HEK293 (cell line): ENCODE data around the gene STX2.
"Not testable (repeated sequence)": the region's sequence is repeated elsewhere in the genome, so short reads cannot be mapped to it uniquely, and the experiment has no call there.

Experiments
- CTCF ChIA-PET: fragments of 350-600 bp; formaldehyde crosslinking; extraction: SDS; loops from one replicate; lab custom pipeline; 2021; ENCODE audit warnings: antibody characterized with exemption; lab: Yijun Ruan, JAX
- POLR2A ChIA-PET: fragments of 300-600 bp; formaldehyde crosslinking; extraction: SDS; loops from one replicate; lab custom pipeline; 2020; ENCODE audit warnings: antibody characterized with exemption, inconsistent platforms; lab: Yijun Ruan, JAX
- H3K27ac ChIP-seq: fragments of 200-500 bp; sonication (Bioruptor generic); 2 replicates; pipeline ENCODE4 v1.5.1; 2014; ENCODE audit warnings: low read depth, low read length, control low read depth, inconsistent platforms; ENCODE audit errors: extremely low read depth
- H3K36me3 ChIP-seq, 2 experiments: fragments of 200-500 bp in 1 of 2; sonication (Bioruptor generic) in 1 of 2; 1 replicate in 1 of 2; 2 replicates in 1 of 2; pipeline ENCODE4 v1.5.1; 2014 to 2017; ENCODE audit warnings: inconsistent platforms in 2 of 2, low read length in 2 of 2; ENCODE audit not compliant: control insufficient read depth in 2 of 2, insufficient read depth in 1 of 2
- H3K4me1 ChIP-seq: fragments of 200-500 bp; sonication (Bioruptor generic); 2 replicates; pipeline ENCODE4 v1.5.1; 2014; ENCODE audit warnings: mild to moderate bottlenecking, low read length, inconsistent platforms; ENCODE audit not compliant: control insufficient read depth, insufficient read depth
- H3K4me3 ChIP-seq: 2 replicates; pipeline ENCODE4 v1.5.1; 2011; ENCODE audit warnings: low read depth, mild to moderate bottlenecking, control low read depth, low read length, moderate library complexity
- H3K9me3 ChIP-seq: fragments of 200-500 bp; sonication (Bioruptor generic); 2 replicates; pipeline ENCODE4 v1.5.1; 2014; ENCODE audit warnings: low read depth, low read length, inconsistent platforms; ENCODE audit not compliant: control insufficient read depth, insufficient read depth
- ZBTB21 ChIP-seq: fragments of 450-650 bp; formaldehyde crosslinking; IDR thresholded peaks from 2 replicates; pipeline ENCODE4 v1.5.1; 2017; ENCODE audit warnings: missing biosample characterization, missing genetic modification characterization
- ZFHX2 ChIP-seq: fragments of 450-650 bp; formaldehyde crosslinking; conservative IDR thresholded peaks from 2 replicates; pipeline ENCODE4 v1.5.1; 2016; ENCODE audit warnings: missing biosample characterization, missing genetic modification characterization
- ZIC2 ChIP-seq: fragments of 450-650 bp; formaldehyde crosslinking; IDR thresholded peaks from 2 replicates; pipeline ENCODE4 v1.5.1; 2016; ENCODE audit warnings: missing biosample characterization, missing genetic modification characterization
- ZNF18 ChIP-seq: fragments of 450-650 bp; formaldehyde crosslinking; IDR thresholded peaks from 2 replicates; pipeline ENCODE4 v1.5.1; 2016; ENCODE audit warnings: missing biosample characterization, missing genetic modification characterization
- ZNF211 ChIP-seq: fragments of 450-650 bp; formaldehyde crosslinking; IDR thresholded peaks from 2 replicates; pipeline ENCODE4 v1.5.1; 2016; ENCODE audit warnings: low read depth, missing biosample characterization, missing genetic modification characterization
- ZNF214 ChIP-seq: fragments of 450-650 bp; formaldehyde crosslinking; IDR thresholded peaks from 2 replicates; pipeline ENCODE4 v1.5.1; 2017; ENCODE audit warnings: missing biosample characterization, mild to moderate bottlenecking, missing genetic modification characterization, borderline replicate concordance
- ZNF302 ChIP-seq: fragments of 450-650 bp; formaldehyde crosslinking; IDR thresholded peaks from 2 replicates; pipeline ENCODE4 v1.5.1; 2016; ENCODE audit warnings: missing biosample characterization, missing genetic modification characterization, low read depth
- ZNF324 ChIP-seq: fragments of 450-650 bp; formaldehyde crosslinking; IDR thresholded peaks from 2 replicates; pipeline ENCODE4 v1.5.1; 2016; ENCODE audit warnings: missing biosample characterization, missing genetic modification characterization
- ZNF513 ChIP-seq: fragments of 450-650 bp; IDR thresholded peaks from 2 replicates; pipeline ENCODE4 v1.5.1; 2018; ENCODE audit warnings: missing biosample characterization, missing genetic modification characterization
- ZNF521 ChIP-seq: fragments of 450-650 bp; formaldehyde crosslinking; IDR thresholded peaks from 2 replicates; pipeline ENCODE4 v1.5.1; 2017; ENCODE audit warnings: missing biosample characterization, mild to moderate bottlenecking, missing genetic modification characterization
- ZNF548 ChIP-seq: fragments of 450-650 bp; formaldehyde crosslinking; IDR thresholded peaks from 2 replicates; pipeline ENCODE4 v1.5.1; 2016; ENCODE audit warnings: missing biosample characterization, missing genetic modification characterization
- ZNF600 ChIP-seq: fragments of 450-650 bp; formaldehyde crosslinking; IDR thresholded peaks from 2 replicates; pipeline ENCODE4 v1.5.1; 2016; ENCODE audit warnings: missing biosample characterization, missing genetic modification characterization
- ZNF623 ChIP-seq: fragments of 450-650 bp; formaldehyde crosslinking; IDR thresholded peaks from 2 replicates; pipeline ENCODE4 v1.5.1; 2016; ENCODE audit warnings: missing biosample characterization, missing genetic modification characterization
- ZNF629 ChIP-seq: fragments of 450-650 bp; formaldehyde crosslinking; IDR thresholded peaks from 2 replicates; pipeline ENCODE4 v1.5.1; 2017; ENCODE audit warnings: missing biosample characterization, missing genetic modification characterization
- ZNF76 ChIP-seq: fragments of 450-650 bp; formaldehyde crosslinking; IDR thresholded peaks from 2 replicates; pipeline ENCODE4; 2016; ENCODE audit warnings: low read depth, missing biosample characterization, missing genetic modification characterization, borderline replicate concordance
- ZSCAN4 ChIP-seq: fragments of 450-650 bp; formaldehyde crosslinking; IDR thresholded peaks from 2 replicates; pipeline ENCODE4 v1.5.1; 2017; ENCODE audit warnings: missing biosample characterization, missing genetic modification characterization
- TF ChIP-seq, protein P1 (sequence below): fragments of 450-650 bp; formaldehyde crosslinking; IDR thresholded peaks from 2 replicates; pipeline ENCODE4 v1.5.1; 2016; ENCODE audit warnings: missing biosample characterization, missing genetic modification characterization

Gene STX2

DNA sequence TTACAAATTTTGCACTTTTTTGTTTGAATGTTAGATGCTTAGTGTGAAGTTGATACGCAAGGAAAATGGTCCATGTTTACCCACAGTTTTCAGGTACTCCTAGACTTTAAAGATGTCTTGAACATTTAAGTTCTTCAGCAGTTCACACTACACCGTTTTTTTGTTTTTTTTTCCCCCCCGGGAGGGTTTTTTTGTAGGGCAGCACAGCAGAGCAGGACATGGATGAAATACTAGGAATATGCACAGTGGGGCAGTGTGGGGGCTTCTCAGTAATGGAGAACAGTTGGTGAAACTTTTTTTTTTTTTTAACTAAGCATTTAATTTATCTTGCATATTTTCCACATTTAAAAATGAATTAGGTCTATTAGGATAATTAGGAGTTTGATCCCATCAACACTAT is 37.7 kb upstream of the STX2 start:
- H3K4me3 ChIP-seq = no peak overlapping the region
- H3K4me1 ChIP-seq = peaks cover 3% of the 10 kb centered on the region; the same call in 1 of the 2 replicates
- no peaks in the 10 kb centered on the region for H3K9me3 ChIP-seq
- no peak overlapping the region for H3K27ac ChIP-seq
- ChIA-PET CTCF (interaction anchor here (1.0 kb wide), 1 partner anchor 13 kb away, joined by 3 read pairs; no protein-coding TSS in a partner anchor), POLR2A (interaction anchor here (0.5 kb wide), 1 partner anchor 9 kb away, joined by 3 read pairs; no protein-coding TSS in a partner anchor)
- peak; percentile 78 for TF ChIP-seq ZNF18
- peak; percentile 55; the same call in 1 of the 2 replicates for TF ChIP-seq ZNF600 (tag by site-specific recombination)
- TF ChIP-seq ZNF76 (tag by site-specific recombination) = no peak
- no peak for TF ChIP-seq ZSCAN4 (tag by site-specific recombination)
- no peak for TF ChIP-seq ZNF211 (tag by site-specific recombination)
- TF ChIP-seq ZNF521 (tag by site-specific recombination) = no peak
- TF ChIP-seq, protein P1, sequence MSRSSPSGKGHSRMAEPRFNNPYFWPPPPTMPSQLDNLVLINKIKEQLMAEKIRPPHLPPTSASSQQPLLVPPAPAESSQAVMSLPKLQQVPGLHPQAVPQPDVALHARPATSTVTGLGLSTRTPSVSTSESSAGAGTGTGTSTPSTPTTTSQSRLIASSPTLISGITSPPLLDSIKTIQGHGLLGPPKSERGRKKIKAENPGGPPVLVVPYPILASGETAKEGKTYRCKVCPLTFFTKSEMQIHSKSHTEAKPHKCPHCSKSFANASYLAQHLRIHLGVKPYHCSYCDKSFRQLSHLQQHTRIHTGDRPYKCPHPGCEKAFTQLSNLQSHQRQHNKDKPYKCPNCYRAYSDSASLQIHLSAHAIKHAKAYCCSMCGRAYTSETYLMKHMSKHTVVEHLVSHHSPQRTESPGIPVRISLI (tag by site-specific recombination) = 0 out of 2 replicates have a peak, but pooled peaks have one; percentile 25
- peaks cover 27 to 51% of the 10 kb centered on the region in 2 experiments for H3K36me3 ChIP-seq

DNA sequence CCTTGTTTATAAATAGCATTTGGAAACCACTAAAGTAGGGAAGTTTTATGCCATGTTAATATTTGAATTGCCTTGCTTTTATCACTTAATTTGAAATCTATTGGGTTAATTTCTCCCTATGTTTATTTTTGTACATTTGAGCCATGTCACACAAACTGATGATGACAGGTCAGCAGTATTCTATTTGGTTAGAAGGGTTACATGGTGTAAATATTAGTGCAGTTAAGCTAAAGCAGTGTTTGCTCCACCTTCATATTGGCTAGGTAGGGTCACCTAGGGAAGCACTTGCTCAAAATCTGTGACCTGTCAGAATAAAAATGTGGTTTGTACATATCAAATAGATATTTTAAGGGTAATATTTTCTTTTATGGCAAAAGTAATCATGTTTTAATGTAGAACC is 37.2 kb upstream of the STX2 start:
- POLR2A ChIA-PET = interaction anchor here (0.5 kb wide), 1 partner anchor 9 kb away, joined by 3 read pairs; no protein-coding TSS in a partner anchor
- CTCF ChIA-PET = no interaction called here
- Histone ChIP-seq H3K4me3 (no peak overlapping the region), H3K9me3 (no peaks in the 10 kb centered on the region), H3K27ac (no peak overlapping the region), H3K36me3 (peaks cover 27 to 51% of the 10 kb centered on the region in 2 experiments), H3K4me1 (peaks cover 4% of the 10 kb centered on the region; the same call in 1 of the 2 replicates)
- TF ChIP-seq ZNF214 (tag by site-specific recombination) (no peak), ZNF324 (tag by site-specific recombination) (no peak), ZIC2 (tag by site-specific recombination) (no peak), ZNF623 (tag by site-specific recombination) (no peak), ZNF302 (tag by site-specific recombination) (no peak), ZNF548 (no peak)

DNA sequence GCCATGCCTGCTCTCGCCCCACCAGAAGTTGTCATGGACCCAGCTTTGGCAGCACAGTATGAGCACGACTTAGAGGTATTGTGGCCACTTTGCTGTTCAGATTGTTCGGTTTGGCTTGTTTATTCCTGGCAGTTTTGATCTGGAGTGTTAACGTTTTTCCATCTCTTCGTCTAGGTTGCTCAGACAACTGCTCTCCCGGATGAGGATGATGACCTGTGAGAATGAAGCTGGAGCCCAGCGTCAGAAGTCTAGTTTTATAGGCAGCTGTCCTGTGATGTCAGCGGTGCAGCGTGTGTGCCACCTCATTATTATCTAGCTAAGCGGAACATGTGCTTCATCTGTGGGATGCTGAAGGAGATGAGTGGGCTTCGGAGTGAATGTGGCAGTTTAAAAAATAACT is 36.7 kb upstream of the STX2 start:
- H3K4me1 ChIP-seq, CTCF ChIA-PET, H3K27ac ChIP-seq, H3K4me3 ChIP-seq, H3K9me3 ChIP-seq: not testable (repeated sequence)
- TF ChIP-seq ZNF629 = peak; percentile 82
- TF ChIP-seq ZBTB21 (tag by site-specific recombination) = 0 out of 2 replicates have a peak, but pooled peaks have one; percentile 38
- TF ChIP-seq ZNF513 (tag by site-specific recombination) = peak; percentile 22; the same call in 1 of the 2 replicates
- 0 out of 2 replicates have a peak, but pooled peaks have one; percentile 11 for TF ChIP-seq ZFHX2 (tag by site-specific recombination)
- 0 out of 2 replicates have a peak, but pooled peaks have one; percentile 69 for TF ChIP-seq ZNF600 (tag by site-specific recombination)
- TF ChIP-seq, all 188 proteins: peak for 5; not testable (repeated sequence) for 183
- H3K36me3 ChIP-seq = peaks cover 27 to 51% of the 10 kb centered on the region in 2 experiments
- POLR2A ChIA-PET = not testable (repeated sequence)
